ENCODE results near the gene IER2. TPM values are rescaled to one million over a fixed set of nuclear protein-coding genes. Genes with fewer than 3 reads are reported as not detected.

IER2 gene
- total and polyA plus RNA-seq, 9 of the 15 experiments (the other 6 are each of a cell fraction or from before 2014, with no cell fraction given): 4.5 to 205 (median 23.7) TPM

- TF ChIP-seq GABPB1 (CRISPR knock-in tag; IDR thresholded peaks at IDR 0.05) (peak; percentile 98), GABPB2 (CRISPR knock-in tag; conservative IDR thresholded peaks at IDR 0.05) (no peak), MEIS2 (IDR thresholded peaks at IDR 0.05; ENCODE audit: partially characterized antibody) (no peak), MCM2 (IDR thresholded peaks at IDR 0.05; ENCODE audit: low read depth) (no peak), E2F3 (CRISPR knock-in tag; IDR thresholded peaks at IDR 0.05) (no peak), CTBP1 (IDR thresholded peaks at IDR 0.05; ENCODE audit: borderline replicate concordance) (peak; percentile 70; the same call in 1 of the 2 replicates), ARID3A (IDR thresholded peaks at IDR 0.05; ENCODE audit: borderline replicate concordance, low read depth, low read length) (peak; percentile 32; the same call in 1 of the 2 replicates), XRCC5 (IDR thresholded peaks at IDR 0.05; ENCODE audit: low read depth, low read length) (no peak; the same call in 1 of the 2 replicates), LEF1 (IDR thresholded peaks at IDR 0.05) (no peak; the same call in 1 of the 2 replicates), OTX1 (CRISPR knock-in tag; IDR thresholded peaks at IDR 0.05) (no peak), TSHZ1 (CRISPR knock-in tag; IDR thresholded peaks at IDR 0.05) (no peak), ARID2 (IDR thresholded peaks at IDR 0.05) (no peak), CAMTA2 (CRISPR knock-in tag; conservative IDR thresholded peaks at IDR 0.05) (no peak), MEF2D (tag; conservative IDR thresholded peaks at IDR 0.05; ENCODE audit: low read depth) (no peak), XRCC3 (IDR thresholded peaks at IDR 0.05) (no peak), ZC3H8 (IDR thresholded peaks at IDR 0.05) (no peak), SAFB2 (IDR thresholded peaks at IDR 0.05; ENCODE audit: borderline replicate concordance, low read depth, low read length, severe bottlenecking) (no peak), FUS (optimal IDR thresholded peaks at IDR 0.05; ENCODE audit: low read depth, low read length) (no peak), FOXP4 (CRISPR knock-in tag; IDR thresholded peaks at IDR 0.05; ENCODE audit: borderline replicate concordance) (peak; percentile 50; the same call in 1 of the 2 replicates), SMC3 (conservative IDR thresholded peaks at IDR 0.05; ENCODE audit: insufficient read depth, low read depth, low read length) (no peak), DIDO1 (tag; IDR thresholded peaks at IDR 0.05; ENCODE audit: low read depth) (no peak), ZNF583 (CRISPR knock-in tag; IDR thresholded peaks at IDR 0.05) (no peak), MBD2 (IDR thresholded peaks at IDR 0.05; ENCODE audit: borderline replicate concordance, low read depth) (peak; percentile 78), CEBPB (tag; IDR thresholded peaks at IDR 0.05) (no peak)
Measured at GRCh38 chr19:13150187-13150930, at the start of gene IER2, which contains the start of gene STX10 (continued).
